Measurements from ENCODE around the gene TRIM24. TPM values are rescaled to one million over a fixed set of nuclear protein-coding genes. Genes with fewer than 3 reads are reported as not detected.
A peak's percentile ranks its signal among the peaks of the same experiment; 100 is the strongest.

TRIM24 gene
- total and polyA plus RNA-seq, 2 of the 13 experiments (the other 11 are each of a cell fraction or from before 2014, with no cell fraction given): 100 to 106 TPM

- H3K9ac ChIP-seq (ENCODE audit: insufficient read depth, low read depth, low read length): no peak overlapping the region
- H3K27ac ChIP-seq (ENCODE audit: extremely low read length, insufficient read depth, low read length): no peak overlapping the region
- CTCF ChIA-PET (ENCODE audit: low intra/inter-chr PET ratio, low total read pairs): no interaction called here
- H3K36me3 ChIP-seq (replicated peaks in 1 of 2; ENCODE audit: control insufficient read depth in 1 of 2, insufficient read depth in 2 of 2, low read length in 2 of 2): peaks cover 17 to 87% of the 10 kb centered on the region in 2 experiments
- no TSS peak for BruUV-seq (replicated peaks)
- POLR2A ChIA-PET: no interaction called here
- 0 out of 2 replicates have a peak, but pooled peaks cover 8% of the 10 kb centered on the region for H3K4me1 ChIP-seq (ENCODE audit: insufficient read depth, low read length)
- peaks cover 41% of the 10 kb centered on the region for H3K79me2 ChIP-seq (ENCODE audit: insufficient read depth, low read length)
- ATAC-seq (no peak), FAIRE-seq (no peak), DNase-seq (ENCODE audit: low spot score) (no peak)
- no peak overlapping the region for H3K4me2 ChIP-seq (ENCODE audit: low read depth, low read length)
- in situ Hi-C loops (cut with HindIII; ENCODE audit: extremely low pct_ligation_motif_present, low pct_unique_long_range_greater_than_20kb): no loop called here
- TF ChIP-seq ESRRA (CRISPR knock-in tag; IDR thresholded peaks at IDR 0.05; ENCODE audit: low read depth) (no peak), POLR2G (IDR thresholded peaks at IDR 0.05; ENCODE audit: low read depth, low read length) (0 out of 2 replicates have a peak, but pooled peaks have one; percentile 35), MAZ (IDR thresholded peaks at IDR 0.05; ENCODE audit: borderline replicate concordance, low read depth, low read length) (no peak), MAZ (CRISPR knock-in tag; IDR thresholded peaks at IDR 0.05; ENCODE audit: low read depth) (no peak), RBM22 (optimal IDR thresholded peaks at IDR 0.05; ENCODE audit: low read length) (peak; percentile 91), ZNF543 (CRISPR knock-in tag; IDR thresholded peaks at IDR 0.05) (no peak), RAD51 (IDR thresholded peaks at IDR 0.05; ENCODE audit: borderline replicate concordance) (no peak)
- no peaks in the 10 kb centered on the region; the same call in none of the 2 replicates for H4K20me1 ChIP-seq (ENCODE audit: insufficient read depth, low read length)
- 89% methylated on average over 6 of the region's 6 CpGs for WGBS (ENCODE audit: low lambda C conversion rate)
- H3K27me3 ChIP-seq (ENCODE audit: control insufficient read depth in 1 of 2, insufficient read depth in 2 of 2, low read length in 2 of 2): no peaks in the 10 kb centered on the region
- no peak overlapping the region for H3K4me3 ChIP-seq (replicated peaks in 1 of 3; ENCODE audit: insufficient read depth in 1 of 3, low read depth in 2 of 3, low read length in 3 of 3)
- H3K9me3 ChIP-seq (ENCODE audit: low read length): no peaks in the 10 kb centered on the region
- intact Hi-C loops (cut with micrococcal nuclease; ENCODE audit: unreplicated experiment): no loop called here
- no peak overlapping the region for H2AFZ ChIP-seq (ENCODE audit: low read length)
Measured at GRCh38 chr7:138545123-138545522, 85.1 kb downstream of the TRIM24 start.

DNA sequence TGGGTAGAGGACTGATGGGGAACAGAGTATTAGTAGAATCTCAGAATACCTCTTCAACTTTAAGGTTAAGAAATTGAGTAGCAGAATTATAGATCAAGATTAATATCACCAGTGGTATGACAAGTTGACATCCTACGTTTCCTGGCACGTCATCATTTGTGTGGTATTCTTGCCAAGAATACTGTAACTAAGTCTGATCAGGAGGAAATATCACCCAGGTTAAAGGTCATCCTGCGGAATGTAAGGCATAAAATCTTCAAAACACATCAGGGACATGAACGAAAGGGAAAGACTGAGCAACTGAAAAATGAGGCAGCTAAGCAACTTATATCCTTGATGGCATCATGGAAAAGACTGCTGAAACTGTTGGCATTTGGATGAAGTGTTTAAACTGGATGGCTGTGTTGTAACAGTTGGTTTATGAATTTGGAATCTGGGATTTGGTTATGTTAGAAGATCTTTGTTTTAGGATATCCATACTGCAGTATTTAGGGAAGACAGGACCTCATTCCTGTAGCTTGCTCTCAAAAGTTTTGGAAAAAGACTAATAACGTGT lies 86.1 kb downstream of the TRIM24 start:
- no peak overlapping the region for H3K4me3 ChIP-seq (replicated peaks in 1 of 3; ENCODE audit: insufficient read depth in 1 of 3, low read depth in 2 of 3, low read length in 3 of 3)
- H3K36me3 ChIP-seq (replicated peaks in 1 of 2; ENCODE audit: control insufficient read depth in 1 of 2, insufficient read depth in 2 of 2, low read length in 2 of 2): peaks cover 21 to 86% of the 10 kb centered on the region in 2 experiments
- ChIA-PET POLR2A (no interaction called here), CTCF (ENCODE audit: low intra/inter-chr PET ratio, low total read pairs) (no interaction called here)
- intact Hi-C loops (cut with micrococcal nuclease; ENCODE audit: unreplicated experiment) (no loop called here), in situ Hi-C loops (cut with HindIII; ENCODE audit: extremely low pct_ligation_motif_present, low pct_unique_long_range_greater_than_20kb) (no loop called here)
- FAIRE-seq (no peak), ATAC-seq (no peak), DNase-seq (ENCODE audit: low spot score) (no peak)
- no peaks in the 10 kb centered on the region for H3K9me3 ChIP-seq (ENCODE audit: low read length)
- H3K27ac ChIP-seq (ENCODE audit: extremely low read length, insufficient read depth, low read length): no peak overlapping the region
- BruUV-seq (replicated peaks): no TSS peak
- H4K20me1 ChIP-seq (ENCODE audit: insufficient read depth, low read length): no peaks in the 10 kb centered on the region; the same call in none of the 2 replicates
- TF ChIP-seq RBM22 (optimal IDR thresholded peaks at IDR 0.05; ENCODE audit: low read length) (peak; percentile 95), RBM39 (IDR thresholded peaks at IDR 0.05; ENCODE audit: low read depth, low read length, poor library complexity, severe bottlenecking) (no peak)
- H3K79me2 ChIP-seq (ENCODE audit: insufficient read depth, low read length): peaks cover 36% of the 10 kb centered on the region
- no peak overlapping the region for H2AFZ ChIP-seq (ENCODE audit: low read length)
- no peaks in the 10 kb centered on the region for H3K27me3 ChIP-seq (ENCODE audit: control insufficient read depth in 1 of 2, insufficient read depth in 2 of 2, low read length in 2 of 2)
- H3K4me2 ChIP-seq (ENCODE audit: low read depth, low read length): no peak overlapping the region
- H3K4me1 ChIP-seq (ENCODE audit: insufficient read depth, low read length): 0 out of 2 replicates have a peak, but pooled peaks cover 9% of the 10 kb centered on the region
- 96% methylated on average over 5 of the region's 5 CpGs for WGBS (ENCODE audit: low lambda C conversion rate)
- no peak overlapping the region for H3K9ac ChIP-seq (ENCODE audit: insufficient read depth, low read depth, low read length)
